Midbrain (tissue), 1 donor: ENCODE measurements around the gene GFER.
"Not testable (repeated sequence)": the region's sequence is repeated elsewhere in the genome, so short reads cannot be mapped to it uniquely, and the experiment has no call there.

Experiments used
- DNase-seq: peaks from one replicate; lab custom pipeline; 2025; lab: John Stamatoyannopoulos, UW

GFER gene

GRCh38 chr16:1957434-1958142 lies 26.4 kb upstream of the GFER start:
- DNase-seq = not testable (repeated sequence)

- DNase-seq = not testable (repeated sequence)
These were observed 25.9 kb upstream of the GFER start for GRCh38 chr16:1958143-1958491.

GRCh38 chr16:1958715-1959268 lies 25.2 kb upstream of the GFER start:
- no peak for DNase-seq

- peak; percentile 93 for DNase-seq
These were observed 24.5 kb upstream of the GFER start, which contains the start of gene NDUFB10 for GRCh38 chr16:1959269-1960039. NDUFB10 (plus strand) TSS chr16:1959538; CDS start chr16:1959625, 87 bp downstream.

- DNase-seq = no peak
These were observed 23.0 kb upstream of the GFER start for GRCh38 chr16:1960665-1961630.

- DNase-seq = no peak
These were observed 22.3 kb upstream of the GFER start for GRCh38 chr16:1961651-1962067.

- DNase-seq = not testable (repeated sequence)
These were observed 21.5 kb upstream of the GFER start for GRCh38 chr16:1962161-1963153.

- no peak for DNase-seq
These were observed 20.0 kb upstream of the GFER start for GRCh38 chr16:1963806-1964505.

- peak; percentile 99 for DNase-seq
These were observed 19.2 kb upstream of the GFER start, which contains the start of gene RPS2 for GRCh38 chr16:1964506-1965395. RPS2 (minus strand) TSS chr16:1964826; CDS start chr16:1964625, 201 bp downstream.

GRCh38 chr16:1965396-1966001 lies 18.5 kb upstream of the GFER start:
- DNase-seq = no peak

- no peak for DNase-seq
These were observed 17.5 kb upstream of the GFER start, which contains the start of gene RNF151 for GRCh38 chr16:1966460-1966859. RNF151 (plus strand) TSS chr16:1966856; CDS start chr16:1966882, 26 bp downstream.

GRCh38 chr16:1968146-1968953 lies 15.6 kb upstream of the GFER start:
- no peak for DNase-seq

GRCh38 chr16:1971796-1972489 lies 12.1 kb upstream of the GFER start, which contains the start of gene TBL3:
TBL3 (plus strand) TSS chr16:1972053; CDS start chr16:1972165, 112 bp downstream.
- peak; percentile 95 for DNase-seq

GRCh38 chr16:1972490-1972877 lies 11.5 kb upstream of the GFER start:
- no peak for DNase-seq

- DNase-seq = no peak
These were observed 10.4 kb upstream of the GFER start for GRCh38 chr16:1973461-1974156.
